ENCODE measurements around the gene PHF12.

GRCh38 chr17:28860363-28860808, 90.9 kb downstream of the PHF12 start:
- TF ChIP-seq CTCF (IDR thresholded peaks at IDR 0.05), result no peak
- no peak for TF ChIP-seq REST (IDR thresholded peaks at IDR 0.05; ENCODE audit: insufficient read depth in 1 of 2, low read depth in 2 of 2, low read length in 1 of 2)
- TF ChIP-seq POLR2AphosphoS5 (IDR thresholded peaks at IDR 0.05; ENCODE audit: low read depth, low read length), result no peak
- TF ChIP-seq TCF7L2 (IDR thresholded peaks at IDR 0.05; ENCODE audit: low read depth, low read length), result no peak
